Glutamatergic neuron (in vitro differentiated cells): ENCODE measurements around the gene COL4A1. TPM values are rescaled to one million over a fixed set of nuclear protein-coding genes. Genes with fewer than 3 reads are reported as not detected.

ENCODE experiments used
- DNase-seq: peaks from one replicate; pipeline ENCODE4 v3.0.0; 2022
- H3K27ac Mint-ChIP-seq: one replicate; pipeline ENCODE4 v1.8.0; 2020; ENCODE audit warnings: mild to moderate bottlenecking, mixed read lengths, inconsistent platforms; ENCODE audit not compliant: unreplicated experiment
- H3K27me3 Mint-ChIP-seq: one replicate; pipeline ENCODE4 v1.8.0; 2020; ENCODE audit warnings: mild to moderate bottlenecking, moderate library complexity, mixed read lengths, inconsistent platforms; ENCODE audit not compliant: unreplicated experiment
- H3K36me3 Mint-ChIP-seq: one replicate; pipeline ENCODE4 v1.8.0; 2020; ENCODE audit warnings: mild to moderate bottlenecking, mixed read lengths, inconsistent platforms; ENCODE audit not compliant: unreplicated experiment
- H3K4me1 Mint-ChIP-seq: one replicate; pipeline ENCODE4 v1.8.0; 2020; ENCODE audit warnings: mild to moderate bottlenecking, low read depth, mixed read lengths, inconsistent platforms; ENCODE audit not compliant: unreplicated experiment
- H3K4me3 Mint-ChIP-seq: one replicate; pipeline ENCODE4 v1.8.0; 2020; ENCODE audit warnings: mild to moderate bottlenecking, mixed read lengths, inconsistent platforms; ENCODE audit not compliant: unreplicated experiment
- H3K9me3 Mint-ChIP-seq: one replicate; pipeline ENCODE4 v1.8.0; 2020; ENCODE audit warnings: mild to moderate bottlenecking, moderate library complexity, mixed read lengths, inconsistent platforms; ENCODE audit not compliant: unreplicated experiment
- CTCF ChIP-seq: fragments of 200-600 bp; sonication (generic); IDR thresholded peaks from one replicate; pipeline ENCODE4 v1.5.0; 2021; ENCODE audit not compliant: partially characterized antibody, unreplicated experiment
- total RNA-seq: library from RNA; stranded (reverse); fragmentation: NEBNext Ultra II Directional; extraction: Animal tissue kit (Norgen Biotek cat#: 25700); gene quantifications from one replicate; pipeline ENCODE4 v1.2.1, GENCODE V29; 2021; ENCODE audit not compliant: unreplicated experiment

COL4A1 gene
- total RNA-seq, 1 donor from 2014 or later, result 14.6 TPM

- Mint-ChIP-seq H3K27me3 (no peaks in the 10 kb centered on the region), H3K9me3 (peaks cover 2% of the 10 kb centered on the region), H3K36me3 (no peaks in the 10 kb centered on the region), H3K4me1 (peaks cover 6% of the 10 kb centered on the region), H3K4me3 (no peak overlapping the region), H3K27ac (no peak overlapping the region)
- no peak for TF ChIP-seq CTCF
- no peak for DNase-seq
Measured at GRCh38 chr13:110210604-110210985, 96.4 kb downstream of the COL4A1 start.

DNA sequence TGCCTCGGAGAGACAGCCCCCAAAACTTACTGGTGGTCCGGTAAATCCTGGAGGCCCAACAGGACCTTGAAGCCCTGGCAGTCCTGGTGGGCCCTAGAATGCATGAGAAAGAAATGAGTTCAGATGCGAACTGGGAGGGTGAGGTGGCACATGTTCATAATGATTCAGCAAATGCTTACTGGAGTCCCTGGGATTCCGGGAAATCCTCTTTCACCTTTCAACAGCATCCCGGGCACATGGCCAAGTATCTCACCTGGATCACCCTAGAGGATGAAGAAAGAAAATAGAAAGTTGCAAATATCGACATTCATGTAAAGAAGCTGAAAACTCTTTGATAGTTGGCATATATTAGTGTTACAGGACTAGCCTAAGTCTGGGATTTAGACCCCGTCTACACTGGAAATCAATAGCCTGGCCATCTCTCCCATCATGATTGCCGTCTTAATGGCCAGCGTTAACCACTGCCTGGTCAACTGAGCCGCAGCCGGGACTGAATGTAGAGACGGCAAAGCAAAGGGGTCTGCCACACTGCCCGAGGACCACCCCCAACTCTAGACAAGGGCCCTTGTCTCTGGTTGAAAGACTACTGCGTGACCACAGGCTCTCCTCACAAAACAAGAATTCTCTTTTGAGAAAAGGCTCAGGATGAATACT, 96.9 kb downstream of the COL4A1 start:
- no peaks in the 10 kb centered on the region for H3K27me3 Mint-ChIP-seq
- no peak for DNase-seq
- H3K27ac Mint-ChIP-seq, result no peak overlapping the region
- no peak overlapping the region for H3K4me3 Mint-ChIP-seq
- H3K36me3 Mint-ChIP-seq, result no peaks in the 10 kb centered on the region
- H3K9me3 Mint-ChIP-seq, result peaks cover 2% of the 10 kb centered on the region
- H3K4me1 Mint-ChIP-seq, result peaks cover 6% of the 10 kb centered on the region
- TF ChIP-seq CTCF, result no peak

DNA sequence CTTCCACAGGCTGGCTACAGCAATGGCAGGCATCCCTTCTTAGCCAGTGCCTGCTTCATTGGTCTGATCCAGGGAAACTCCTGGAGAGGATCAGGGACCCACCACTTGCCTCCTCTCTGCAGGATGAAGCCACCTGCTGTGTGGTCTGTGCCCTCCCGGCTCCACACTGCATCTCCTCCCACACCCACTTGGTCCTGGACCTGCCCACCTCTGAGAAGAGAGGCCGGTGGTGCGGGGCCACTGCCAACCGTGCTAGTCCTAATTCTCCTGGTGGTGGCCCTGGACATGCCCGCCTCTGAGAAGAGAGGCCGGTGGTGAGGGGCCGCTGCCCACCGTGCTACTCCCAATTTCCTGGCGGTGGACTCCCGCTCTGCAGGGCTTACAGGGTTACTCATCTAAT, 98.8 kb downstream of the COL4A1 start:
- Mint-ChIP-seq H3K27me3 (no peaks in the 10 kb centered on the region), H3K27ac (no peak overlapping the region), H3K36me3 (no peaks in the 10 kb centered on the region), H3K9me3 (peaks cover 2% of the 10 kb centered on the region), H3K4me3 (no peak overlapping the region), H3K4me1 (peaks cover 6% of the 10 kb centered on the region)
- no peak for DNase-seq
- TF ChIP-seq CTCF, result no peak

DNA sequence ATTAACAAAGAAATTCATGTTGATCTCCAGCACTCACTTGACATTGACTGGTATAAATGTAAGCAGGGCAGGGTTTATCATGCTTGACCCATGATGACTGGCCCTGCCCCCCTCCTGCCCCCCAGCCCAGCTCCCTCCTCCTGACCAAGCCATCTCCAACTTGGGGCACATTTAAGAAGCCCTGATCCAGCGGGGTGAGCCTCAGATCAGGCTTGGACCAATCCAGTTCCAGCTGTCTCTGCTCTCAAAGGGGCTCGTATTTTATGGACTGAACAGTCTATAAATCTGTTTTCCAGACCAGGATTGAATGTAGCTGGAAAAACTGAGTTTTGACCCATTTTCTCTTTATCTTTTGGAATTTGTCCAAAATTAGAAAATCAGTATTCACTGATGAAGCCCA, 100.0 kb downstream of the COL4A1 start:
- no peak for DNase-seq
- no peak for TF ChIP-seq CTCF
- no peak overlapping the region for H3K27ac Mint-ChIP-seq
- no peaks in the 10 kb centered on the region for H3K27me3 Mint-ChIP-seq
- no peaks in the 10 kb centered on the region for H3K36me3 Mint-ChIP-seq
- H3K9me3 Mint-ChIP-seq, result peaks cover 2% of the 10 kb centered on the region
- H3K4me1 Mint-ChIP-seq, result peaks cover 6% of the 10 kb centered on the region
- H3K4me3 Mint-ChIP-seq, result no peak overlapping the region

DNA sequence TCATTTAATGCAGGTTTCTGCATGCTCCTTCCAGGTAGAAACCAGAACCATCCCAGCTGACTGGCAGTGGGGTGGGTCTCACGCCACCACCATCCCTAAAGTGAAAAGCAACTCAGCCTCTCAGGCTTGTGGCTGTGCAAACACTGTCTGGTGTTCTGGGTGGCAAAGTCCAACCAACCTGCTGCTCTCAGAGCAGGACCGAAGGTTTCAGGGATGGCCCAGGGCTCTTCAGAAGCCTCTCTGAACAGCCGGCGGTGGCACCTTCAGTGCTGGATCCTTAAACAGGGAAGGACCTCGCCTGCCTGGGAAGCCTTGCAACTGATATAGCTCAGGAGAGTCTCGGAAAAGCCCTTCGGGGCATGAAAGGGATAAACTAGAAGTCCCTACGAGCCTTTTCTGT, 100.8 kb downstream of the COL4A1 start:
- H3K4me3 Mint-ChIP-seq, result no peak overlapping the region
- no peak for DNase-seq
- no peak for TF ChIP-seq CTCF
- no peaks in the 10 kb centered on the region for H3K4me1 Mint-ChIP-seq
- H3K27me3 Mint-ChIP-seq, result no peaks in the 10 kb centered on the region
- no peak overlapping the region for H3K27ac Mint-ChIP-seq
- H3K9me3 Mint-ChIP-seq, result peaks cover 2% of the 10 kb centered on the region
- H3K36me3 Mint-ChIP-seq, result no peaks in the 10 kb centered on the region
